ENCODE measurements around the gene SH2D2A. TPM values are rescaled to one million over a fixed set of nuclear protein-coding genes. Genes with fewer than 3 reads are reported as not detected.
A peak's percentile ranks its signal among the peaks of the same experiment; 100 is the strongest.

The SH2D2A gene
- total and polyA plus RNA-seq, 9 of the 15 experiments (the other 6 are each of a cell fraction or from before 2014, with no cell fraction given), result 0.89 to 33.6 (median 6.9) TPM

DNA sequence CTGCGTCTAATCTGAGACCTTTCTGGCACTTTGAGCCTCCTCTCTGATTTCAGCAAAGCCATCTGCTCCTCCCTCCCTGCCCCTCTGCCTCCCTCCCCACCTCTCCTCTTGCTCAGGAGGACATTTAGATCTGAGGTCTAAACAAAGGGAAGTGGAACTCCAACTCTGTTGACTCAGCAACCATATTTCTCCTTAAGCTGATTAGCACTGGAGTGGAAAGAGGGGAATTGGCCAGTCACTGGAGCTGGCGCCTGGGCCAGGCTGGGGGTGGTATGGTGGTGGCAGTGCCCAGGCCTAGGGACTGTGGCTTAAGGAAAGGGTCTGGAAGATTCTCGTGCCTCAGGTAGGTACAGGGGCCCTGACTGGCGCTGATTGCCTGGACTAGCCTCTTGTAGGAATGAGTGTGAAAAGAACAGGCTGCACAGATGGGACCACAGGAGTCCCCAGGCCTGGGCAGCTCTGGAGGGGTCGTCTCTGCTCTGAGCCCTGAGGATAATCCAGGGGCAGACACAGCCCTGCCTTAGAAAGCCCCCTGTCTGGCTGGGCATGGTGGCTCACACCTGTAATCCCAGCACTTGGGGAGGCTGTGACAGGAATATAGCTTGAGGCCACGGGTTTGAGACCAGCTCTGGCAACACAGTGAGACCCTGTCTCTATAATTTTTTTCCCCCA lies 11.9 kb downstream of the SH2D2A start (continued):
- TF ChIP-seq EP400 (IDR thresholded peaks at IDR 0.05) (no peak), RBM34 (IDR thresholded peaks at IDR 0.05; ENCODE audit: borderline replicate concordance, insufficient read depth, low read length) (no peak), ETV6 (IDR thresholded peaks at IDR 0.05; ENCODE audit: borderline replicate concordance in 1 of 2, low read depth in 2 of 2, low read length in 1 of 2) (no peak), ETV6 (CRISPR knock-in tag; IDR thresholded peaks at IDR 0.05; ENCODE audit: borderline replicate concordance) (no peak), ZNF507 (tag; conservative IDR thresholded peaks at IDR 0.05) (no peak), ZNF354B (CRISPR knock-in tag; IDR thresholded peaks at IDR 0.05) (no peak), SAFB2 (IDR thresholded peaks at IDR 0.05; ENCODE audit: borderline replicate concordance, low read depth, low read length, severe bottlenecking) (no peak), SPI1 (IDR thresholded peaks at IDR 0.05; ENCODE audit: borderline replicate concordance, low read depth, low read length) (peak; percentile 88; the same call in 1 of the 2 replicates), MXI1 (IDR thresholded peaks at IDR 0.05; ENCODE audit: low read depth, low read length) (no peak), ESRRB (CRISPR knock-in tag; IDR thresholded peaks at IDR 0.05; ENCODE audit: borderline replicate concordance) (no peak), HMG20A (CRISPR knock-in tag; conservative IDR thresholded peaks at IDR 0.05) (no peak), ZNF766 (CRISPR knock-in tag; conservative IDR thresholded peaks at IDR 0.05) (no peak), NCOA6 (IDR thresholded peaks at IDR 0.05) (no peak), ZNF589 (CRISPR knock-in tag; IDR thresholded peaks at IDR 0.05; ENCODE audit: low read depth) (no peak), ARID2 (IDR thresholded peaks at IDR 0.05) (no peak), MEF2A (IDR thresholded peaks at IDR 0.05; ENCODE audit: control insufficient read depth, low read depth, low read length) (no peak), C11orf30 (IDR thresholded peaks at IDR 0.05; ENCODE audit: low read depth) (peak; percentile 77), DNMT1 (IDR thresholded peaks at IDR 0.05) (no peak)
- TF ChIP-seq, protein P1, sequence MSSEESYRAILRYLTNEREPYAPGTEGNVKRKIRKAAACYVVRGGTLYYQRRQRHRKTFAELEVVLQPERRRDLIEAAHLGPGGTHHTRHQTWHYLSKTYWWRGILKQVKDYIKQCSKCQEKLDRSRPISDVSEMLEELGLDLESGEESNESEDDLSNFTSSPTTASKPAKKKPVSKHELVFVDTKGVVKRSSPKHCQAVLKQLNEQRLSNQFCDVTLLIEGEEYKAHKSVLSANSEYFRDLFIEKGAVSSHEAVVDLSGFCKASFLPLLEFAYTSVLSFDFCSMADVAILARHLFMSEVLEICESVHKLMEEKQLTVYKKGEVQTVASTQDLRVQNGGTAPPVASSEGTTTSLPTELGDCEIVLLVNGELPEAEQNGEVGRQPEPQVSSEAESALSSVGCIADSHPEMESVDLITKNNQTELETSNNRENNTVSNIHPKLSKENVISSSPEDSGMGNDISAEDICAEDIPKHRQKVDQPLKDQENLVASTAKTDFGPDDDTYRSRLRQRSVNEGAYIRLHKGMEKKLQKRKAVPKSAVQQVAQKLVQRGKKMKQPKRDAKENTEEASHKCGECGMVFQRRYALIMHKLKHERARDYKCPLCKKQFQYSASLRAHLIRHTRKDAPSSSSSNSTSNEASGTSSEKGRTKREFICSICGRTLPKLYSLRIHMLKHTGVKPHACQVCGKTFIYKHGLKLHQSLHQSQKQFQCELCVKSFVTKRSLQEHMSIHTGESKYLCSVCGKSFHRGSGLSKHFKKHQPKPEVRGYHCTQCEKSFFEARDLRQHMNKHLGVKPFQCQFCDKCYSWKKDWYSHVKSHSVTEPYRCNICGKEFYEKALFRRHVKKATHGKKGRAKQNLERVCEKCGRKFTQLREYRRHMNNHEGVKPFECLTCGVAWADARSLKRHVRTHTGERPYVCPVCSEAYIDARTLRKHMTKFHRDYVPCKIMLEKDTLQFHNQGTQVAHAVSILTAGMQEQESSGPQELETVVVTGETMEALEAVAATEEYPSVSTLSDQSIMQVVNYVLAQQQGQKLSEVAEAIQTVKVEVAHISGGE (CRISPR knock-in tag; IDR thresholded peaks at IDR 0.05), result peak in 1 of 3 experiments; percentile 6; a peak in 1 of 6 replicates
- TF ChIP-seq, protein P2, sequence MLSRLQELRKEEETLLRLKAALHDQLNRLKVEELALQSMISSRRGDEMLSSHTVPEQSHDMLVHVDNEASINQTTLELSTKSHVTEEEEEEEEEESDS (CRISPR knock-in tag; IDR thresholded peaks at IDR 0.05), result no peak
- TF ChIP-seq, protein P3, sequence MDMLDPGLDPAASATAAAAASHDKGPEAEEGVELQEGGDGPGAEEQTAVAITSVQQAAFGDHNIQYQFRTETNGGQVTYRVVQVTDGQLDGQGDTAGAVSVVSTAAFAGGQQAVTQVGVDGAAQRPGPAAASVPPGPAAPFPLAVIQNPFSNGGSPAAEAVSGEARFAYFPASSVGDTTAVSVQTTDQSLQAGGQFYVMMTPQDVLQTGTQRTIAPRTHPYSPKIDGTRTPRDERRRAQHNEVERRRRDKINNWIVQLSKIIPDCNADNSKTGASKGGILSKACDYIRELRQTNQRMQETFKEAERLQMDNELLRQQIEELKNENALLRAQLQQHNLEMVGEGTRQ (CRISPR knock-in tag; IDR thresholded peaks at IDR 0.05), result no peak
- TF ChIP-seq, protein P4, sequence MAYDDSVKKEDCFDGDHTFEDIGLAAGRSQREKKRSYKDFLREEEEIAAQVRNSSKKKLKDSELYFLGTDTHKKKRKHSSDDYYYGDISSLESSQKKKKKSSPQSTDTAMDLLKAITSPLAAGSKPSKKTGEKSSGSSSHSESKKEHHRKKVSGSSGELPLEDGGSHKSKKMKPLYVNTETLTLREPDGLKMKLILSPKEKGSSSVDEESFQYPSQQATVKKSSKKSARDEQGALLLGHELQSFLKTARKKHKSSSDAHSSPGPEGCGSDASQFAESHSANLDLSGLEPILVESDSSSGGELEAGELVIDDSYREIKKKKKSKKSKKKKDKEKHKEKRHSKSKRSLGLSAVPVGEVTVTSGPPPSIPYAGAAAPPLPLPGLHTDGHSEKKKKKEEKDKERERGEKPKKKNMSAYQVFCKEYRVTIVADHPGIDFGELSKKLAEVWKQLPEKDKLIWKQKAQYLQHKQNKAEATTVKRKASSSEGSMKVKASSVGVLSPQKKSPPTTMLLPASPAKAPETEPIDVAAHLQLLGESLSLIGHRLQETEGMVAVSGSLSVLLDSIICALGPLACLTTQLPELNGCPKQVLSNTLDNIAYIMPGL (CRISPR knock-in tag; IDR thresholded peaks at IDR 0.05), result no peak

Measured in K562 (cell line).